ENCODE data around the gene C18orf32.

- TF ChIP-seq POLR2AphosphoS5 (IDR thresholded peaks at IDR 0.05; ENCODE audit: low read depth, low read length), result no peak
- no peak for TF ChIP-seq SIN3A (IDR thresholded peaks at IDR 0.05; ENCODE audit: borderline replicate concordance, insufficient read depth, low read length)
- no peak for TF ChIP-seq TAF1 (IDR thresholded peaks at IDR 0.05; ENCODE audit: borderline replicate concordance, insufficient read depth, low read length)
- TF ChIP-seq REST (IDR thresholded peaks at IDR 0.05; ENCODE audit: insufficient read depth in 1 of 2, low read depth in 2 of 2, low read length in 2 of 2), result no peak
- no peak for TF ChIP-seq FOXP2 (optimal IDR thresholded peaks at IDR 0.05; ENCODE audit: borderline replicate concordance, extremely low read depth, extremely low read length, insufficient read depth)
Measured at GRCh38 chr18:49515516-49515915, 28.5 kb upstream of the C18orf32 start.

All from PFSK-1 (cell line).